Upper lobe of right lung (tissue), 1 donor: ENCODE measurements around the gene UBE2D2. TPM values are rescaled to one million over a fixed set of nuclear protein-coding genes. Genes with fewer than 3 reads are reported as not detected.

Experiments used
- ATAC-seq: fragments of 200-7000 bp; cut with Tn5 transposase; one replicate; pipeline ENCODE4 v1.9.1; 2020; ENCODE audit warnings: mild to moderate bottlenecking, moderate library complexity
- DNase-seq: peaks from one replicate; pipeline ENCODE4 v3.0.0-alpha.2; 2020
- H3K27ac ChIP-seq: fragments of 200-600 bp; one replicate; pipeline ENCODE4 v1.8.0; 2022
- H3K27me3 ChIP-seq: fragments of 200-600 bp; one replicate; pipeline ENCODE4 v1.8.0; 2022; ENCODE audit warnings: mild to moderate bottlenecking
- H3K36me3 ChIP-seq: fragments of 200-600 bp; one replicate; pipeline ENCODE4 v1.8.0; 2022
- H3K4me1 ChIP-seq: fragments of 200-600 bp; one replicate; pipeline ENCODE4 v1.8.0; 2022
- H3K4me3 ChIP-seq: fragments of 200-600 bp; one replicate; pipeline ENCODE4 v1.8.0; 2022; ENCODE audit warnings: mild to moderate bottlenecking
- H3K9me3 ChIP-seq: fragments of 200-600 bp; one replicate; pipeline ENCODE4 v1.8.0; 2022
- CTCF ChIP-seq: fragments of 200-600 bp; IDR thresholded peaks from one replicate; pipeline ENCODE4 v1.8.0; 2022; ENCODE audit warnings: antibody characterized with exemption
- intact Hi-C: fragments of 100-400 bp; cut with DNase I; formaldehyde crosslinking; loops from one replicate; pipeline ENCODE4 v1.11.0; 2022
- total RNA-seq: library from RNA; stranded (reverse); fragmentation: NEBNext Ultra II Directional; extraction: Animal tissue kit (Norgen Biotek cat#: 25700); gene quantifications from one replicate; pipeline ENCODE4 v1.2.1, GENCODE V29; 2021
- donor health status: DM: no; HTN: yes; CAD: no; lungs with severe emphysema.

Gene UBE2D2
- total RNA-seq, 1 donor from 2014 or later, result 95.9 TPM

- H3K4me3 ChIP-seq, result no peak overlapping the region
- H3K4me1 ChIP-seq, result peaks cover 84% of the 10 kb centered on the region
Measured at GRCh38 chr5:139653616-139654015, 92.5 kb downstream of the UBE2D2 start.

GRCh38 chr5:139654464-139654863 is 93.3 kb downstream of the UBE2D2 start:
- Histone ChIP-seq H3K36me3 (no peaks in the 10 kb centered on the region), H3K4me1 (peaks cover 92% of the 10 kb centered on the region), H3K27ac (peak overlapping the region; percentile 84), H3K9me3 (no peaks in the 10 kb centered on the region), H3K4me3 (no peak overlapping the region), H3K27me3 (no peaks in the 10 kb centered on the region)
- intact Hi-C loops, result no loop called here
- ATAC-seq (no peak), DNase-seq (no peak)
- no peak for TF ChIP-seq CTCF

More at GRCh38 chr5:139653616-139654015, 92.5 kb downstream of the UBE2D2 start:
- Histone ChIP-seq H3K27ac (peak overlapping the region; percentile 84), H3K27me3 (no peaks in the 10 kb centered on the region), H3K9me3 (no peaks in the 10 kb centered on the region), H3K36me3 (no peaks in the 10 kb centered on the region)
- TF ChIP-seq CTCF, result no peak
- intact Hi-C loops, result no loop called here
- DNase-seq (no peak), ATAC-seq (no peak)

- intact Hi-C loops, result no loop called here
- Histone ChIP-seq H3K27me3 (no peaks in the 10 kb centered on the region), H3K9me3 (no peaks in the 10 kb centered on the region), H3K4me1 (peaks cover 97% of the 10 kb centered on the region), H3K27ac (peak overlapping the region; percentile 84), H3K4me3 (no peak overlapping the region), H3K36me3 (no peaks in the 10 kb centered on the region)
- no peak for DNase-seq
- no peak for TF ChIP-seq CTCF
- no peak for ATAC-seq
Measured at GRCh38 chr5:139654871-139655491, 93.8 kb downstream of the UBE2D2 start.

- Histone ChIP-seq H3K27ac (peak overlapping the region; percentile 84), H3K36me3 (no peaks in the 10 kb centered on the region), H3K4me3 (no peak overlapping the region), H3K4me1 (peaks cover 97% of the 10 kb centered on the region), H3K27me3 (no peaks in the 10 kb centered on the region), H3K9me3 (no peaks in the 10 kb centered on the region)
- ATAC-seq, result peak; percentile 51
- no peak for TF ChIP-seq CTCF
- peak; percentile 80 for DNase-seq
- intact Hi-C loops, result no loop called here
Measured at GRCh38 chr5:139655727-139656271, 94.7 kb downstream of the UBE2D2 start.

DNA sequence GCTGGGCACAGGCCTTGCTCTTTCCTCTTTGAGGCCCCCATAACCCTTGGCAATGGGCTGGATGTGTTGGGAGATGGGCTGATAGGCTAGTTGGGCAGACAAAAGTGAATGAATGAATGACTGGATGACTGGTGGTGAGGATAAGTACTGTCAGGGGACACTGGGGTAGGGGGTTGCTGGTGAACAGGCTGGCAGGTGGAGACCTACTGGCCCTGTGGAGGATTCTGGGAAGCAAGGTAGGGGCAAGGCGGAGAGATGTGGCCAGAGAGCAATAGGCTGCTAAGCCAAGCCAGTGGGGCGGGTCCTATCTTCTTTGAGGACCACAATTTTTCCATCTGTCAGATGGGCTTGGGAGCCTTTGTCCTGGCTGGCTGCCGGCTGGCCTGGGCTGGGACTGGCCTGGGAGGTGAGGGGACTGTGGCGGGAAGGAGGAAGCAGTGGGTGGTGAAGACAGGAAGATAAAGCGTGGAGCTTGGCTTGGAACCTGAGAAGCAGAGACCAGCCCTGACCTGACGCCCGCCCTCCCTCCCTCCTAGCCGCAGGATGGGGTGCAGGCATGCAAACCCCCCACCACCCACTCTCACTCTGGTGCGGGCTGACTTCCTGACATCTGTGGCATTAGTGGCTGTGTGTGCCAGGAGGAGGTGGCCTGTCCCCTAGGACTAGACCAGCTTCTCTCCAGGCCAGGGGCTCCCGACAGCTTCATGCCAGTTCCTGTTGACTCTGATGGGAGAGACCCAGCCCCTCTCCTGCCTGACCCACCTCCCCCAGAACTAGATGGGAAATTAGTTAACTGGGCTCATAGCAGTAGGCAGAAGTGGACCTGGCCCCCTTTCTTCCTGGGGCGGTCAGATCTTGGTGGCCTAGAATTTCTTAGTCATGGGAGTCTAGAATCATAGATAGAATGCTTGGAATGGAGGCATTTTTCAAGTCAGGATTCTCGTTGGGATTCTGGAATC is 96.5 kb downstream of the UBE2D2 start:
- TF ChIP-seq CTCF, result no peak
- Histone ChIP-seq H3K4me3 (no peak overlapping the region), H3K4me1 (peaks cover 95% of the 10 kb centered on the region), H3K27me3 (no peaks in the 10 kb centered on the region), H3K36me3 (no peaks in the 10 kb centered on the region), H3K9me3 (no peaks in the 10 kb centered on the region), H3K27ac (peak overlapping the region; percentile 85)
- no peak for ATAC-seq
- intact Hi-C loops, result no loop called here
- DNase-seq, result peak; percentile 65
